Measurements from ENCODE around the gene STAT4.

Gene STAT4

DNA sequence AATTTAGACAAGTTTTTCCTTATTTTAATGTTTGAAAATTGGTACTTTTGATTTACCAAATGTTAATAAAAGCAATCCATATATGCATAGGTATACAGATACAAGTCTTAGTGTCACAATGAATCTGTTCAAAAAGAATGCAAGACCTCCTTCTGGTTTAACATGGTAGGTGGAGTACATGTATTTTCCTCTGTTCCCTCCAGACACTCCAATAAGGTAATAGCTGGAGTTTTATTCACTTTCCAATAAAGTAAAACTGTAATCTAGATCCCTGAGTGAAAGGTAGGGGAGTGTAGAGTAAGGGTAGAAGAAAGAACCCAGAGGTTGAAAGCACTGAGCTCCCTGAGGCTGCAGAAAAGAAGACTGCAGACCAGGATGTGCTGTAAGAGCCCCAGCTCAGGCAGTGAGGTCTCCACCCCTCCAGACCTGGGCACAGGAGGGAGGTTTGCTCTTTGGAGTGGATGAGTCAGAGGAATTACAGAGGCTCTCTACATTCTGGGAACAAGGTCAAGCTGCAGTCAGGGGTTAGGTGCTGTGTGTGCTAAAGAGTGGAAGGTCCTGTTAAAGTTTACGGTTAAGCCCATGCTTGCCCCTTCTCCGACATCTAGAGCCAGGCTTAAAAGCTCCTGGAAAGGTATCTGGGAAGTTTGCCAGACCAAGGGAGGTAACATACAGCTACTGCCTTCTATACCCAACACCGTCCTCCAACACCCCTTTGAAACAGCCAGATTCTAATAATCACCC lies 109.2 kb downstream of the STAT4 start:
- DNase-seq: peak; percentile 35

- DNase-seq: no peak
Measured at GRCh38 chr2:191039616-191040015, 111.2 kb downstream of the STAT4 start.

DNA sequence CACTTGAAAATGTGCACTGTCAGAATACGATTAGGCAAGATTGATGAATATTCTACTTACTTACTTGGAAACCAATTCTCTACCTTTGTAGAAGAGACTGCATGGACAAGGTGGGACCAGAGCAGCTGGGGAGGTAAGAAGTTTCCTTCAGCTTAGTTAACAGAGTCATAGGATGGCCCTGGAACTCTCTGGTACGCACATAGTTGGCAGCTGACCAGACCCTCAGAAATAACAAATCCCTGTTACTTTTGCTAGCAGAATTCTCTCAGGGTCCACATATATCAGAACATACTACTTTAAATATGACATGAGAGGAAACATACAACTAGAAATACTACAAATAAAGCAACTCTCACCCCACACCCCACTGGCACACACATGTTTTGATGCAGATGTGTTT lies 112.1 kb downstream of the STAT4 start:
- DNase-seq: peak; percentile 47

- peak; percentile 81 for DNase-seq
Measured at GRCh38 chr2:191038241-191038725, 112.5 kb downstream of the STAT4 start.

DNA sequence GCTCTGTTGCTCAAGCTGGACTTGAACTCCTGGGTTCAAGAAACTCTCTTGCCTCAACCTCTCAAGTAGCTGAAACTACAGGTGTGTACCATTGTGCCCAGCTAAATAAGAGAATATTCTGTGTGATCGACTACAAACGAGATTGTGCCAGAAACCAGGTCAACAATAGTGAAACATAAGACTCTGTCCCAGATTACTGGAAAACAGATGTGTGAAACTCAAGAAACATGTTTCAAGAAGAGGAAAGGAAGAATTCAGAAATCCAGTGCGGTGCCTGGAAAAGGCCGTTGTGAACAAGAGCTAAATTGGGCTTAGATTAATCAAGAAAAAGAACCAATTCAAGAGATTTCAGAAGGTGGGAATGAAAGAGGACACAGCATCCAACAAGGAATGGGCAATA lies 113.4 kb downstream of the STAT4 start:
- DNase-seq: no peak

- no peak for DNase-seq
Measured at GRCh38 chr2:191036363-191036762, 114.4 kb downstream of the STAT4 start.

DNA sequence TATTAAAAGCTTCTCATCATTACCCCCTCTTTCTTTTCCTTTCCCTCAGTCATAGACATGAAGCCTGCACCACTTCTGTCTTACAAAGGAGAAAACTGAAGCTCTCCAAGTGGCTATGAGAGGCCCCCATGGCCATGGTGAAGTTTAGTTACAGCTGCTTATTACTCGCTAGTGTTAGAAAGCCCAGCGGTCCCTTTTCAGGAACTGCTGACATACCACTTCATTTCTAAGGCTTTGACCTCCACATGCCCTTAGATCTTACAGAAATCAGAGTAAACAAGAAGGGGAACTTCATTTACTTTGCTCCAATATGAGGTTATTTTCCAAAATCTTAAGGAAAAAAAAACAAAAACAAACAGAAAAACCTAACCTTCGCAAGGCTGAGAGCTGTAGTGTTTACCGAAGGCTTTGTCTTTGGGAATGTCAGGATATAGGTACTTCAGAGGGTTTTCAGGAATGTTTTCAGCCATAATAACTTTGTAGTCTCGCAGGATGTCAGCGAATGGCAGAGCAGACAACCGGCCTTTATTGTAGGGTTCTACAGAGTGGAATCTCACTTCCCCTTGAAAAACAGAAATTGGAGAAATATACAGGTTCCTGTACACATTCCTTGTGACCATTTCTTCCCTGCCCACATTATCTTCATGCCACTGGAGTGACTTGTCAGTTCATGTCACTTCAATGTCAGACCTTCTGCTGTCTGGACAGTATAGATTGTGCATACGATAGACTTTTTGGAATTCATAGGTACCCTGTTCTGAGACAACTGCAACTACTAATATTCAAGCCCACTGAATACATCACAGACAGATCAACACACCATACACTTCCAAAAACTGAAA lies 118.0 kb downstream of the STAT4 start:
- DNase-seq: no peak

- DNase-seq: no peak
Measured at GRCh38 chr2:191031256-191031655, 119.5 kb downstream of the STAT4 start.

DNA sequence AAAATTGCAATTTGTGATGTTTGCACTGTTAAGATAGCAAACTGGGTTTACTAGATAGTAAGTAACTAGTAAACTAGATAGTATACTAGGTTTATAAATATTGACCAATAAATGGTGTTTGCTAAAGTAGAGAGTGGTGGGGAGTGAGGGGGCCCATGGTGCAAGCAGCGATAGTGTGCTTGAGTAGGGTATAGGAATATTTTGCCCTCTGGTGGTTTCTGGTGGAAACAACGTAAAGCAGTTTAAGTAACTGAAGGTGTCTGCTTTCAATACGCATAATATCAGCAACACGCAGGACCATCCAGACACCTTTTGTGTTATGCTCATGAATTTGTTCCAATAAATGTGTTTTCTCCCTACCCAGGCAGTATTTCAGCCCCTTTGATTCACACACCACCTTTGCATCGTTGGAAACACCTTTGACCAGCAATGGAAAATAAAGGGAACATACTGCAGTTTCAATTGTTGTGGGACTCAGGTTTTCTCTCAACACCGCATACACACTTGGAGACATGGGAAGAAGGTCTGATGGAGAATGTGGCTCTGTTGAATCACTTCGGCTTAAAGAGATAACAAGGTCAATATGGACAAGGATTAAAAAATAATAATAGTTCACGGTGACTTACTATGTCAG lies 120.2 kb downstream of the STAT4 start:
- peak; percentile 54 for DNase-seq

DNA sequence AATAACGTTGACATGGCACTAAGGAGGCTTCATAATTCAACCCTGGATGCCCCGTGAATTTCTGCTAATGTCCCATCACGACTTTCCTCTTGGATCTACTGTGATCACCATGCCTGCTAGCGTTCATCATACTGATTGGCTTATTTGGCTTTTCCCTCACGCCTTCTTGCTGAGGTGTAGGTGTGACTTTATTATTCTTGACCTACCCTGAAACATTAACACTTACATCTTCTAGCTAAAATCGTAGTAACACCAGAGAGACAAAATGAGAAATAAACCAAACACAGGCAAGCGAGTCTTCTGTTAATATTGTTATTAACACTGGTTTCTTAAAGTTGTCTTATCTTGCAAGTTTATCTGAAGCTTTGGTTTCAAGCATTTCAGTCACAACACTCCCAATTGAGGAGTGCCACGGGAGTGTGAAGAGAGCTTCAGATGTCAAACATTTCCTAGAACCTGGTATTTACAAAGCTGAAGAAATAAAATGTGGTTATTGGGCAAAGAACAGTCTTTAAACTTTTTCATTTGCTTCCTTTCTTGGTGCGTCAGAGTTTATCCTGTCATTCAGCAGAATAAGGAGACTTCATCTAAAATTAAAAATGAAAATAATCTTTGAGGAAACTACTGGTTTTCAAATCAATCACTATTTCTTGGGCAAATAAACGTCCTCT lies 121.4 kb downstream of the STAT4 start:
- DNase-seq: no peak

GRCh38 chr2:191026377-191026776 lies 124.4 kb downstream of the STAT4 start:
- no peak for DNase-seq

DNA sequence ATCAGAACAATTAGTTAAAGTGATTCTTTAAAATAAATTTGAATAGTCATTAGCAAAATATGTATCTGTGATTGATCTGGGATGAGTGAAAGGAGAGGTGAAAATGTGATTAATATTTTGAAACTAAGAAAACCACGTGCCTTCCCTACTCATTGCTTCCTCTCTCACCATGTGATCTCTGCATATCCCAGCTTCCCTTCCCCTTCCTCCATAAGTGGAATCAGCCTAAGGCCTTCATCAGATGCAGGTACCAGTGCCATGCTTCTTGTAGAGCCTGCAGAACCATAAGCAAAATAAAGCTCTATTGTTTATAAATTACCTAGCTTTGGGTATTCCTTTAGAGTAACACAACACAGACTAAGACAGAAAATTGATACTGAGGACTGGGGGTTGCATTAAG lies 125.7 kb downstream of the STAT4 start:
- no peak for DNase-seq

- DNase-seq: no peak
Measured at GRCh38 chr2:191023235-191023679, 127.5 kb downstream of the STAT4 start.

DNA sequence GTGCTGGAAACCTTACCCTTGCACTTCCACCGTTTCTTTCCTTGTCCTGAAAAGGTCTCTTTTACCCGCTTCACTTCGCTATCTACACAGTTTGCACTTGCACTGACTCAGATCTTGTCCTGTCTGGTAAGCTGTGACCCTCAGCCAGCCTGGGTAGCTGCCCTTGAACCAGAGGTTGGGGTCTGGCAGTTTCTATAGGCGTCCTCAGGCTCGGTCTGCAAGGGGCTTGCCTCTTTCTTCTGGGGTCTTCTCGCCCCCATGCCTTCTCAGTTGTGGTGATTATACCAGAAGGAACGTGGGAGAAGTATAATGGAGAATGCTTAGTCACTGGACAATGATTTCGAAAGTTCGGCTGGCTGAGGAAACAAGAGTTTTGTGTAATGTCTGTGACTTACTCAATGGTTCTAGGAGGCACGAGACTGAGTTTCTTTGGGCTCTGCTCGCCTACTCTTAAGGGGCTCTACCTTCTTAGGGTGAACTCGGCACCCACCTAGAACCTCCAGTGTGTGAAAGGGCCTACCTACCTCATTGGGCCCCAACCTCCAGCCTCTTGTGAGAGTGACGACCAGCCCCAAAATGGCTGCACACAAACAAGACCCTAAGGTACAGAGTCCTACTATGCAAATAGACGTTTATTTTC lies 129.9 kb downstream of the STAT4 start:
- peak; percentile 82 for DNase-seq

- peak; percentile 97 for DNase-seq
Measured at GRCh38 chr2:191020221-191020741, 130.5 kb downstream of the STAT4 start.

GRCh38 chr2:191019376-191019775 lies 131.4 kb downstream of the STAT4 start:
- DNase-seq: no peak

- DNase-seq: peak; percentile 32
Measured at GRCh38 chr2:191018643-191019119, 132.1 kb downstream of the STAT4 start.

DNA sequence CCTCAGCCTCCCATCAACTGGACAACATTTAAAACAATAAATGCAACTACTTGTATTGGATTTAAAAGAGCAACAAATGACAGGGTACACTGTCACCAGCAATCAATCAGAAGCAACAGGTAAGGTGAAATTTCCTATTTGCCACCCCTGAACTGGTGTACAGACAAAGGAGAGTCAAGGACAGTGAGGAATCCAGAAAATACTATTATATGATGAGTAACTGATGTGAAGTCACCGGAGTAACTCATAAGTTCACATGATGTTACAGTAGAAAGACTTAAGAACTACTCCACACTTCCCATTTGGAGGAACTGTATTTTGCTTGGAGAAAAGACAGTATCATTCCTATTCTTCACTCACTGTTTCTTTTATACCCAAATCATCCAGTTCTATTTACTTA lies 132.7 kb downstream of the STAT4 start:
- no peak for DNase-seq

- DNase-seq: no peak
Measured at GRCh38 chr2:191015831-191016230, 135.0 kb downstream of the STAT4 start.

- no peak for DNase-seq
Measured at GRCh38 chr2:191015239-191015638, 135.6 kb downstream of the STAT4 start.

- DNase-seq: no peak
Measured at GRCh38 chr2:191014653-191015020, 136.2 kb downstream of the STAT4 start.
